ENCODE data around the gene CLIC5. TPM values are rescaled to one million over a fixed set of nuclear protein-coding genes. Genes with fewer than 3 reads are reported as not detected.

CLIC5 gene
- total RNA-seq, 1 donor from 2014 or later: 31.3 TPM

DNA sequence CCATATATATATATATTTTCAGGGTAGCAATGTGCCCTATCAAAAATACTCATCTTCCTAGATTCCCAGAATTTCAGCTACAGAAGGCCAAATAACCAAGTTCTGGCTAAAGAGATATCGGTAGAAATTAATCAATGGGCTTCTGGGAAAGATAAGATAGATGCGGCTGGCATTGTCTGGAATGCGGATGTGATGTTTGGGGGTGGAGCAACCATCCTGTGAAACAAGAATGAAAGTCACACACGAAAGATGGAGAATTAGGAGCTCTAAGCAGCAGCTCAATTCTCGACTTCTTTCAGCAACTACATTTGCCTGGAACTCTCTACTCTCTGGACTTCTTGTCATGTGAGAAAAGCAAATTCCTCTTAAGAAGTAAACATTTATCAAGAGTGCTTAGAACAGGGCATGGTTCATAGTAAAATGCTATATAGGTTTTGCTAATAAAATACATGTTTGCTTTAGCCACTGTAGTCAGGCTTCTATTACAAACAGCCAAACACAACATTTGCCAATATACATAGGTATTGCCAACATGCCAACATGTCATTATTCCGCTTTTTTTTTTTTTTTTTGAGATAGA lies 90.8 kb downstream of the CLIC5 start:
- Mint-ChIP-seq H3K4me3 (no peak overlapping the region), H3K27ac (no peak overlapping the region), H3K36me3 (no peaks in the 10 kb centered on the region), H3K4me1 (ENCODE audit: unreplicated experiment) (peaks cover 29% of the 10 kb centered on the region), H3K27me3 (peaks cover 10% of the 10 kb centered on the region), H3K9me3 (no peaks in the 10 kb centered on the region)
- TF ChIP-seq, protein P1, sequence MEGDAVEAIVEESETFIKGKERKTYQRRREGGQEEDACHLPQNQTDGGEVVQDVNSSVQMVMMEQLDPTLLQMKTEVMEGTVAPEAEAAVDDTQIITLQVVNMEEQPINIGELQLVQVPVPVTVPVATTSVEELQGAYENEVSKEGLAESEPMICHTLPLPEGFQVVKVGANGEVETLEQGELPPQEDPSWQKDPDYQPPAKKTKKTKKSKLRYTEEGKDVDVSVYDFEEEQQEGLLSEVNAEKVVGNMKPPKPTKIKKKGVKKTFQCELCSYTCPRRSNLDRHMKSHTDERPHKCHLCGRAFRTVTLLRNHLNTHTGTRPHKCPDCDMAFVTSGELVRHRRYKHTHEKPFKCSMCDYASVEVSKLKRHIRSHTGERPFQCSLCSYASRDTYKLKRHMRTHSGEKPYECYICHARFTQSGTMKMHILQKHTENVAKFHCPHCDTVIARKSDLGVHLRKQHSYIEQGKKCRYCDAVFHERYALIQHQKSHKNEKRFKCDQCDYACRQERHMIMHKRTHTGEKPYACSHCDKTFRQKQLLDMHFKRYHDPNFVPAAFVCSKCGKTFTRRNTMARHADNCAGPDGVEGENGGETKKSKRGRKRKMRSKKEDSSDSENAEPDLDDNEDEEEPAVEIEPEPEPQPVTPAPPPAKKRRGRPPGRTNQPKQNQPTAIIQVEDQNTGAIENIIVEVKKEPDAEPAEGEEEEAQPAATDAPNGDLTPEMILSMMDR (conservative IDR thresholded peaks at IDR 0.05): no peak
- no peak for DNase-seq (ENCODE audit: extremely low spot score, unreplicated experiment)

GRCh38 chr6:45923831-45924391 lies 91.7 kb downstream of the CLIC5 start:
- no peak for DNase-seq (ENCODE audit: extremely low spot score, unreplicated experiment)
- Mint-ChIP-seq H3K27ac (peak overlapping the region; percentile 28), H3K4me1 (ENCODE audit: unreplicated experiment) (peaks cover 29% of the 10 kb centered on the region), H3K36me3 (no peaks in the 10 kb centered on the region), H3K9me3 (no peaks in the 10 kb centered on the region), H3K4me3 (no peak overlapping the region), H3K27me3 (peaks cover 10% of the 10 kb centered on the region)
- TF ChIP-seq, protein P1 (conservative IDR thresholded peaks at IDR 0.05): no peak

GRCh38 chr6:45922728-45923351 lies 92.8 kb downstream of the CLIC5 start:
- peaks cover 25% of the 10 kb centered on the region for H3K4me1 Mint-ChIP-seq (ENCODE audit: unreplicated experiment)
- no peak for DNase-seq (ENCODE audit: extremely low spot score, unreplicated experiment)
- peaks cover under 1% of the 10 kb centered on the region for H3K36me3 Mint-ChIP-seq
- H3K27ac Mint-ChIP-seq: peak overlapping the region; percentile 9
- no peaks in the 10 kb centered on the region for H3K9me3 Mint-ChIP-seq
- TF ChIP-seq, protein P1 (conservative IDR thresholded peaks at IDR 0.05): peak; percentile 82
- H3K4me3 Mint-ChIP-seq: no peak overlapping the region
- H3K27me3 Mint-ChIP-seq: peaks cover 7% of the 10 kb centered on the region

DNA sequence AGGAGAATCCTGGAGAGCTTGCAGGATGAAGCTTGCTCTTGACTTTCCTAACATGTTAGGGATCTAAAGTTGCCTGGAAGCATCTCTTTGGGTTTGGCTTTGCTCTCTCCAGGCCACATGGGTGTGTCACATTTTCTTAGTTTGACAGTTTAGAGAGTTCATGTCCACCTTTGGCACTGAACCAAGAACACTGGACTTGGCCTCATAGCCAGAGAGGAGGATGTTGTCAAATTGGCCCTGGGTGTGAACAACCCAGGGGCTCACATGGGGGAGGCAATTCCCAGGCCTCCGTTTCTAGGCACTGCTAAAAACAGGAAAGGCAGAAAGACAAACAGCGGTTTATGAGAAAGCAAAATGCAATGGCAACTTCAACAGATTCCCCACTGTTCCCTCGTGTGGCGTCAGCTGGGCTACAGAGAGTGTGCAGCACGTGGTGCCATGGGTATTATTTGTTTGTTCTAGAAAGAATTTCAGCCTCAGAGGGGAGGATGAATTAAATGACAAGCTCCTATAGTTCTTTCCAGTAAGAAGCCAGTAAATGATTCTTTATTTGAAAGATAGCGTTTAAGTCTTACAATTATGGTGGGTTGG lies 93.9 kb downstream of the CLIC5 start:
- Mint-ChIP-seq H3K4me3 (no peak overlapping the region), H3K36me3 (peaks cover 5% of the 10 kb centered on the region), H3K27ac (no peak overlapping the region), H3K9me3 (no peaks in the 10 kb centered on the region), H3K4me1 (ENCODE audit: unreplicated experiment) (peaks cover 15% of the 10 kb centered on the region), H3K27me3 (peaks cover 3% of the 10 kb centered on the region)
- TF ChIP-seq, protein P1 (conservative IDR thresholded peaks at IDR 0.05): no peak
- no peak for DNase-seq (ENCODE audit: extremely low spot score, unreplicated experiment)

GRCh38 chr6:45920819-45921511 lies 94.7 kb downstream of the CLIC5 start:
- peaks cover 8% of the 10 kb centered on the region for H3K9me3 Mint-ChIP-seq
- no peak for DNase-seq (ENCODE audit: extremely low spot score, unreplicated experiment)
- peaks cover 5% of the 10 kb centered on the region for H3K36me3 Mint-ChIP-seq
- H3K27me3 Mint-ChIP-seq: peaks cover 3% of the 10 kb centered on the region
- H3K4me1 Mint-ChIP-seq (ENCODE audit: unreplicated experiment): peaks cover 12% of the 10 kb centered on the region
- no peak overlapping the region for H3K4me3 Mint-ChIP-seq
- H3K27ac Mint-ChIP-seq: no peak overlapping the region
- TF ChIP-seq, protein P1 (conservative IDR thresholded peaks at IDR 0.05): no peak

All from type B pancreatic cell (in vitro differentiated cells).